Fibroblast of skin of scalp (primary cell): ENCODE results near the gene ALK.

Source experiments
- DNase-seq: peaks from one replicate; pipeline ENCODE4 v3.0.0-alpha.2; 2013

The ALK gene

GRCh38 chr2:29239209-29239960 lies 682.0 kb downstream of the ALK start:
- no peak for DNase-seq

GRCh38 chr2:29238497-29238896 lies 682.9 kb downstream of the ALK start:
- DNase-seq = peak; percentile 29

- no peak for DNase-seq
These were observed 685.3 kb downstream of the ALK start for GRCh38 chr2:29236074-29236473.

GRCh38 chr2:29235411-29235810 lies 686.0 kb downstream of the ALK start:
- no peak for DNase-seq

GRCh38 chr2:29233428-29233827 lies 688.0 kb downstream of the ALK start:
- no peak for DNase-seq

GRCh38 chr2:29232041-29232440 lies 689.3 kb downstream of the ALK start:
- no peak for DNase-seq

GRCh38 chr2:29229640-29230039 lies 691.7 kb downstream of the ALK start:
- DNase-seq = no peak

GRCh38 chr2:29228947-29229346 lies 692.4 kb downstream of the ALK start:
- no peak for DNase-seq

GRCh38 chr2:29227935-29228675 lies 693.3 kb downstream of the ALK start:
- peak; percentile 65 for DNase-seq

GRCh38 chr2:29226808-29227207 lies 694.6 kb downstream of the ALK start:
- DNase-seq = no peak

- no peak for DNase-seq
These were observed 695.0 kb downstream of the ALK start for GRCh38 chr2:29226375-29226774.

GRCh38 chr2:29225814-29226213 lies 695.6 kb downstream of the ALK start:
- DNase-seq = no peak

- DNase-seq = no peak
These were observed 696.5 kb downstream of the ALK start for GRCh38 chr2:29224693-29225551.

- DNase-seq = peak; percentile 54
These were observed 697.3 kb downstream of the ALK start for GRCh38 chr2:29223851-29224692.

- DNase-seq = no peak
These were observed 698.1 kb downstream of the ALK start for GRCh38 chr2:29223257-29223656.

GRCh38 chr2:29222381-29223179 lies 698.8 kb downstream of the ALK start:
- no peak for DNase-seq

GRCh38 chr2:29220506-29221270 lies 700.7 kb downstream of the ALK start:
- no peak for DNase-seq

GRCh38 chr2:29219374-29219773 lies 702.0 kb downstream of the ALK start:
- DNase-seq = no peak

- DNase-seq = no peak
These were observed 702.7 kb downstream of the ALK start for GRCh38 chr2:29218550-29219125.

- DNase-seq = no peak
These were observed 703.3 kb downstream of the ALK start for GRCh38 chr2:29218071-29218470.
